Vagina (tissue), 2 donors: Measurements from ENCODE around the gene PYDC1. TPM values are rescaled to one million over a fixed set of nuclear protein-coding genes. Genes with fewer than 3 reads are reported as not detected.

Source experiments
- DNase-seq, 2 donors: peaks; one replicate each; pipeline ENCODE4 v3.0.0-alpha.2; 2017; ENCODE audit errors: extremely low spot score in 2 of 2
- H3K27ac ChIP-seq: fragments of 200-600 bp; sonication (generic); one replicate; pipeline ENCODE4 v1.5.1; 2019
- H3K27me3 ChIP-seq: fragments of 200-600 bp; sonication (generic); one replicate; pipeline ENCODE4 v1.5.1; 2019
- H3K36me3 ChIP-seq, 2 donors: fragments of 200-600 bp; sonication (generic); one replicate each; pipeline ENCODE4 v1.5.1; 2017 to 2019
- H3K4me1 ChIP-seq: fragments of 200-600 bp; sonication (generic); one replicate; pipeline ENCODE4 v1.5.1; 2019
- H3K4me3 ChIP-seq, 2 donors: fragments of 200-600 bp; sonication (generic); 1 replicate in 1 of 2; 2 replicates in 1 of 2; pipeline ENCODE4 v1.5.1; 2016 to 2019
- H3K9me3 ChIP-seq: fragments of 200-600 bp; sonication (generic); one replicate; pipeline ENCODE4 v1.5.1; 2019
- POLR2A ChIP-seq, 2 donors: fragments of 450-650 bp; IDR thresholded peaks; one replicate each; pipeline ENCODE4 v1.6.1; 2017; ENCODE audit warnings: antibody characterized with exemption in 2 of 2, mild to moderate bottlenecking in 2 of 2, moderate library complexity in 2 of 2
- POLR2AphosphoS5 ChIP-seq, 2 donors: sonication (generic); formaldehyde crosslinking; IDR thresholded peaks; one replicate each; pipeline ENCODE4 v1.9.0; 2017; ENCODE audit warnings: antibody characterized with exemption in 2 of 2, mild to moderate bottlenecking in 2 of 2, low read depth in 1 of 2; ENCODE audit not compliant: insufficient read depth in 1 of 2
- intact Hi-C: fragments of 100-400 bp; cut with DNase I; formaldehyde crosslinking; loops from one replicate; pipeline ENCODE4 v1.15.1; 2023
- total RNA-seq: library from RNA; depleted of rRNA; stranded (reverse); fragments of >200 nt; gene quantifications from one replicate; pipeline ENCODE4 v1.2.3, GENCODE V29; 2016
- TF ChIP-seq, protein P1 (sequence below), 3 experiments: fragments of 450-650 bp in 2 of 3; fragments of 200-600 bp in 1 of 3; sonication (generic) in 1 of 3; IDR thresholded peaks; one replicate each; pipeline ENCODE4 v1.5.1; 2017 to 2019; ENCODE audit warnings: antibody characterized with exemption in 3 of 3, mild to moderate bottlenecking in 2 of 3, moderate library complexity in 2 of 3

Gene PYDC1
- total RNA-seq, 1 donor from 2014 or later, result not detected

DNA sequence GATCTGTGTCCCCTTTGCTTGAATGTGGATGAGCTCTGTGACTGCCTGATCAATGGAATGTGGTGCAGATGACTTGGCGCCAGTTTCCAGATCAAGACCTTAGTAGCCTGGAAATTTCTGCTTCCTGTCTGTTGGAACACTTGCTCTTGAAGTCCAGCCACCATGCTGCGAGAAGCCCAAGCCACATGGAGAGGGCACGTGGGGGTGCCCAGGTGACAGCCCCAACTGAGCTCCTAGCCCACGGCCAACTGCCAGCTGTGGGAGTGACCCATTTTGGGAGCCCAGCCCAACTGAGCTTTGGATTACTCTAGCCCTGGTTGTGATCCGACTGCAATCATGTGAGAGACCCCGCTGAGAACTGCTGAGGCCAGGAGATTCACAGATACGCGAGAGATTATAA, 39.5 kb upstream of the PYDC1 start:
- Histone ChIP-seq H3K9me3 (no peaks in the 10 kb centered on the region), H3K27me3 (no peaks in the 10 kb centered on the region), H3K27ac (no peak overlapping the region), H3K4me3 (no peak overlapping the region), H3K36me3 (no peaks in the 10 kb centered on the region), H3K4me1 (no peaks in the 10 kb centered on the region)
- no peak for TF ChIP-seq POLR2AphosphoS5 (IDR thresholded peaks at IDR 0.05; ENCODE audit: insufficient read depth in 1 of 2, low read depth in 1 of 2)
- TF ChIP-seq, protein P1, sequence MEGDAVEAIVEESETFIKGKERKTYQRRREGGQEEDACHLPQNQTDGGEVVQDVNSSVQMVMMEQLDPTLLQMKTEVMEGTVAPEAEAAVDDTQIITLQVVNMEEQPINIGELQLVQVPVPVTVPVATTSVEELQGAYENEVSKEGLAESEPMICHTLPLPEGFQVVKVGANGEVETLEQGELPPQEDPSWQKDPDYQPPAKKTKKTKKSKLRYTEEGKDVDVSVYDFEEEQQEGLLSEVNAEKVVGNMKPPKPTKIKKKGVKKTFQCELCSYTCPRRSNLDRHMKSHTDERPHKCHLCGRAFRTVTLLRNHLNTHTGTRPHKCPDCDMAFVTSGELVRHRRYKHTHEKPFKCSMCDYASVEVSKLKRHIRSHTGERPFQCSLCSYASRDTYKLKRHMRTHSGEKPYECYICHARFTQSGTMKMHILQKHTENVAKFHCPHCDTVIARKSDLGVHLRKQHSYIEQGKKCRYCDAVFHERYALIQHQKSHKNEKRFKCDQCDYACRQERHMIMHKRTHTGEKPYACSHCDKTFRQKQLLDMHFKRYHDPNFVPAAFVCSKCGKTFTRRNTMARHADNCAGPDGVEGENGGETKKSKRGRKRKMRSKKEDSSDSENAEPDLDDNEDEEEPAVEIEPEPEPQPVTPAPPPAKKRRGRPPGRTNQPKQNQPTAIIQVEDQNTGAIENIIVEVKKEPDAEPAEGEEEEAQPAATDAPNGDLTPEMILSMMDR (IDR thresholded peaks at IDR 0.05), result no peak
- TF ChIP-seq POLR2A (IDR thresholded peaks at IDR 0.05), result no peak
- intact Hi-C loops, result no loop called here
- no peak for DNase-seq

DNA sequence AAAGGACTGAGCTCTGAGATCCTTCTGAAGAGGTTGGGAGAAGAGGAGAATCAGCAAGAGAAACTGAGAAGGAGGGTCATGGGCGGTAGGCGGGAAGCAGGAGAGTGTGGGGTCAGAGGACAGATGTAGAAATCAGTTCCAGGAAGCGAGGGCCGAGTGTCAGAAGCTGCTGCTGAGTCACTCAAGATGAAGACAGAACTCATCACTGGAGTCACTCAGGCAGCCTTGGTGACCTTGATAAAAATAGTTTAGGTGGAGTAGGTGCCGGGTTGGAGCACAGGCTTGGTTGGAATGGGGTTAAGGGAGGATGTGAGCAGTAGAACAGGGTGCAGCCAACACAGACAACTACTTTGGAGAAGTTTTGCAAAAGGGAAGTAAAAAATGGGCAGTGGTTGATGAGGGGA, 36.7 kb upstream of the PYDC1 start:
- no peak for DNase-seq

DNA sequence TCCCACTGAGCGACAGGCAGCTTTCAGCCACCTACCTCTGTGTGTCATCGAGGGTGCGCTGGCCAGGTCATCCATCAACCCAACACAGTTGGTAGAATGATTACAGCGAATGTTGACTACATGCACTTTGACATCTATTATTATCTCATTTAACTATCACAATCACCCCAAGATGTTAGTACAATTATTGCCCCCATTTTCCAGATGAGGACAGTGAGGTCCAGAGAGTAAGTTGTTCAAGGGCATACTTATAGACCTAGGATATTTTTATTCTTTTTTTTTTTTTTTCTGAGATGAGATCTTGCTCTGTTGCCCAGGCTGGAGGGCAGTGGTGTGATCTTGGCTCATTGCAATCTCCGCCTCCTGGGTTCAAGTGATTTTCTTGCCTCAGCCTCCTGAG, 34.5 kb upstream of the PYDC1 start:
- intact Hi-C loops, result no loop called here

More for the DNA sequence above, 36.7 kb upstream of the PYDC1 start:
- Histone ChIP-seq H3K4me1 (no peaks in the 10 kb centered on the region), H3K27ac (no peak overlapping the region), H3K36me3 (no peaks in the 10 kb centered on the region), H3K27me3 (no peaks in the 10 kb centered on the region), H3K9me3 (no peaks in the 10 kb centered on the region), H3K4me3 (no peak overlapping the region)
- intact Hi-C loops, result no loop called here
- TF ChIP-seq POLR2A (IDR thresholded peaks at IDR 0.05), result no peak
- TF ChIP-seq, protein P1 (IDR thresholded peaks at IDR 0.05), result no peak
- TF ChIP-seq POLR2AphosphoS5 (IDR thresholded peaks at IDR 0.05; ENCODE audit: insufficient read depth in 1 of 2, low read depth in 1 of 2), result no peak

DNA sequence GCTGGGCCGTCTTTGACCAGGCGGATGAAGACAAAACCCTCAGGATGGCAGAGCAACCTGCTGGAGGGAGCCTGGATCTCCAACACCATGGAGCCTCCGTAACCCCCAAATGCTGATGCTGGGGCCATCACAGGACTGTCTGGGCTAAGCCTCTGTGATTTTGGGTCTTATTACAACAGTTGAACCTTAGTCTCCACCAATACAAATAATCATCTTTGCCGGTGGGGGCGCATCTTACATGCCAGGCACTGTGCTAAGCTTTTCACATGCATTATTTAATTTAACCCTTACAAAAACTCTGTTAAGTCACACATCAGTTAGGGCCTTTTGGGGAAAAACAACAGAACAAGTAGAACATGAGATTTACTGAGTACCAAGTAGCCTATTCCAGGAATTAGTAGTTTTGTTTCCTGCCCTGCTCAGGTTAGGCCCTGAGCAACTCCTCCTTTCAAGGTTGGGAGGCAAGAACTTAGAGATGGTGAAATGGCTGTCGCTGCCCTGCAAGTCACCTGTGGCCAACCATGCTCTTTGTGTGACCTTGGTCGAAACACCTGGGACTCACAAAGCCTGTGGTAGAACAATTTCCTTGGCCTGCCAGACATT, 33.9 kb upstream of the PYDC1 start:
- Histone ChIP-seq H3K27me3 (no peaks in the 10 kb centered on the region), H3K9me3 (no peaks in the 10 kb centered on the region), H3K4me1 (no peaks in the 10 kb centered on the region), H3K27ac (no peak overlapping the region), H3K4me3 (no peak overlapping the region), H3K36me3 (no peaks in the 10 kb centered on the region)
- no peak for TF ChIP-seq POLR2A (IDR thresholded peaks at IDR 0.05)
- no peak for TF ChIP-seq POLR2AphosphoS5 (IDR thresholded peaks at IDR 0.05; ENCODE audit: insufficient read depth in 1 of 2, low read depth in 1 of 2)
- TF ChIP-seq, protein P1 (IDR thresholded peaks at IDR 0.05), result no peak
- no peak for DNase-seq
- intact Hi-C loops, result no loop called here

More for the DNA sequence above, 34.5 kb upstream of the PYDC1 start:
- Histone ChIP-seq H3K27ac (no peak overlapping the region), H3K36me3 (no peaks in the 10 kb centered on the region), H3K9me3 (no peaks in the 10 kb centered on the region), H3K4me3 (no peak overlapping the region), H3K4me1 (no peaks in the 10 kb centered on the region), H3K27me3 (no peaks in the 10 kb centered on the region)
- TF ChIP-seq POLR2AphosphoS5 (IDR thresholded peaks at IDR 0.05; ENCODE audit: insufficient read depth in 1 of 2, low read depth in 1 of 2), result no peak
- no peak for TF ChIP-seq POLR2A (IDR thresholded peaks at IDR 0.05)
- TF ChIP-seq, protein P1 (IDR thresholded peaks at IDR 0.05), result no peak
- DNase-seq, result no peak

DNA sequence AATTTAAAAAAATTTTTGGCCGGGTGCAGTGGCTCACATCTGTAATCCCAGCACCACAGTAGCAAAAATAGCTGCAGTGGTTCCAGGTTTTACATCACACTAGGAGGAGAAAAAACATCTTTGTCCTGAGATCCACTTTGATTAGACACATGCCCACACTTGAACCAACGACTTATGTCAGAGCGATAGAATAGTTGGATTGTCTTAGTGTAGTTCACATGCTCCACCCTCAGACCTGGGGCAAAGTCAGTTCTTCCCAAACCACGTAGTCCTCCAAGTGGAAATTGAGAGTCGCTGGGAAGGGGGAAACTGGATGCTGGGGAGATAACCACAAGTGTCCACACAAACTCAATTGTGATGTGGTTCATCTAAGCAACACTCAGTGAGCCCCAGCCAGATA, 31.4 kb upstream of the PYDC1 start:
- DNase-seq, result no peak
- Histone ChIP-seq H3K27me3 (no peaks in the 10 kb centered on the region), H3K4me1 (no peaks in the 10 kb centered on the region), H3K9me3 (no peaks in the 10 kb centered on the region), H3K27ac (no peak overlapping the region), H3K4me3 (no peak overlapping the region), H3K36me3 (no peaks in the 10 kb centered on the region)
- TF ChIP-seq, protein P1 (IDR thresholded peaks at IDR 0.05), result no peak
- TF ChIP-seq POLR2A (IDR thresholded peaks at IDR 0.05), result no peak
- TF ChIP-seq POLR2AphosphoS5 (IDR thresholded peaks at IDR 0.05; ENCODE audit: insufficient read depth in 1 of 2, low read depth in 1 of 2), result no peak
- intact Hi-C loops, result no loop called here
